ENCODE data around the gene GOLGA3. TPM values are rescaled to one million over a fixed set of nuclear protein-coding genes. Genes with fewer than 3 reads are reported as not detected.

The GOLGA3 gene
- total and polyA plus RNA-seq, 2 donors (not counting 1 experiment from before 2014, with no cell fraction given), result 32.7 to 66.0 TPM

GRCh38 chr12:132772606-132773005, 56.1 kb downstream of the GOLGA3 start:
- CTCF ChIA-PET, result interaction anchor here (0.7 to 1.1 kb wide), 5 partner anchors 9 to 132 kb away, joined by 3 to 8 read pairs (median 3); no protein-coding TSS in a partner anchor
- ATAC-seq (ENCODE audit: low read depth) (peak; percentile 68), DNase-seq (peak; percentile 85)
- peak overlapping the region; percentile 89 for H3K27ac Mint-ChIP-seq
- H3K36me3 ChIP-seq (replicated peaks in 1 of 2; ENCODE audit: control extremely low read depth in 1 of 2, control insufficient read depth in 1 of 2, extremely low read depth in 1 of 2, insufficient read depth in 2 of 2, low read length in 1 of 2), result peaks cover 7 to 40% of the 10 kb centered on the region in 2 experiments
- no peak overlapping the region for H2AFZ ChIP-seq (ENCODE audit: insufficient read depth, low read depth, low read length, poor library complexity, severe bottlenecking)
- TF ChIP-seq EZH2 (IDR thresholded peaks at IDR 0.05; ENCODE audit: borderline replicate concordance, insufficient read depth, low read depth, low read length, poor library complexity, severe bottlenecking) (no peak), CTCF (IDR thresholded peaks at IDR 0.05) (no peak)
- peaks cover 53% of the 10 kb centered on the region for H3K4me1 Mint-ChIP-seq
- H3K79me2 ChIP-seq (ENCODE audit: control insufficient read depth, insufficient read depth, low read length), result peaks cover 4% of the 10 kb centered on the region
- H3K9me3 Mint-ChIP-seq (ENCODE audit: insufficient read depth), result no peaks in the 10 kb centered on the region
- WGBS (ENCODE audit: insufficient coverage), result 15% methylated on average over 12 of the region's 14 CpGs
- intact Hi-C loops (cut with micrococcal nuclease), result loop anchor here (5.0 kb wide), 1 partner anchor 360 kb away; the partner anchor contains the start of genes ZNF10 and ZNF891
- H3K4me2 ChIP-seq (replicated peaks; ENCODE audit: low read depth, low read length, poor library complexity, severe bottlenecking), result peak overlapping the region; percentile 19
- peaks cover 4% of the 10 kb centered on the region for H4K20me1 ChIP-seq (ENCODE audit: control insufficient read depth, insufficient read depth, low read length, poor library complexity, severe bottlenecking)
- H3K27me3 ChIP-seq (replicated peaks in 1 of 4; ENCODE audit: control extremely low read depth in 1 of 4, control insufficient read depth in 3 of 4, insufficient read depth in 4 of 4, low read length in 3 of 4), result no peaks in the 10 kb centered on the region
- peak overlapping the region; percentile 74 to 89 for H3K27ac ChIP-seq (ENCODE audit: low read length in 2 of 2)
- POLR2A ChIA-PET, result interaction anchor here (0.5 to 1.4 kb wide), 7 partner anchors 10 to 408 kb away, joined by 3 to 17 read pairs (median 6); no protein-coding TSS in a partner anchor
- peaks cover 0 to 8% (median 0%) of the 10 kb centered on the region in 3 donors for H3K9me3 ChIP-seq (ENCODE audit: control extremely low read depth in 1 of 3, control insufficient read depth in 2 of 3, insufficient read depth in 1 of 3, low read length in 2 of 3)
- no peaks in the 10 kb centered on the region for H3K27me3 Mint-ChIP-seq
- H3K4me3 ChIP-seq (ENCODE audit: control extremely low read depth in 1 of 5, extremely low read depth in 1 of 5, insufficient read depth in 1 of 5, low read depth in 2 of 5, low read length in 4 of 5), result no peak overlapping the region
- H3K4me3 Mint-ChIP-seq, result peak overlapping the region; percentile 63
- H3K9ac ChIP-seq (ENCODE audit: low read length), result no peak overlapping the region
- peaks cover 57 to 64% of the 10 kb centered on the region in 2 donors for H3K4me1 ChIP-seq (ENCODE audit: control insufficient read depth in 2 of 2, insufficient read depth in 2 of 2, low read length in 2 of 2)

- peak; percentile 56 for ATAC-seq (ENCODE audit: low read depth)
- H3K4me1 ChIP-seq (ENCODE audit: control insufficient read depth in 2 of 2, insufficient read depth in 2 of 2, low read length in 2 of 2), result peaks cover 60 to 76% of the 10 kb centered on the region in 2 donors
- H3K9me3 ChIP-seq (ENCODE audit: control extremely low read depth in 1 of 3, control insufficient read depth in 2 of 3, insufficient read depth in 1 of 3, low read length in 2 of 3), result peaks cover 0 to 8% (median 0%) of the 10 kb centered on the region in 3 donors
- H3K4me3 ChIP-seq (ENCODE audit: control extremely low read depth in 1 of 5, extremely low read depth in 1 of 5, insufficient read depth in 1 of 5, low read depth in 2 of 5, low read length in 4 of 5), result peak overlapping the region in 4 of 5 experiments; percentile 7 to 31 (median 16)
- H3K36me3 ChIP-seq (replicated peaks in 1 of 2; ENCODE audit: control extremely low read depth in 1 of 2, control insufficient read depth in 1 of 2, extremely low read depth in 1 of 2, insufficient read depth in 2 of 2, low read length in 1 of 2), result peaks cover 7 to 27% of the 10 kb centered on the region in 2 experiments
- H3K9ac ChIP-seq (ENCODE audit: low read length), result peak overlapping the region; percentile 47
- peak; percentile 87 for DNase-seq
- H3K27ac ChIP-seq (ENCODE audit: low read length in 2 of 2), result peak overlapping the region; percentile 87 to 89
- ChIA-PET CTCF (no interaction called here), POLR2A (interaction anchor here (1.3 to 3.3 kb wide), 3 partner anchors 9 to 58 kb away, joined by 3 to 10 read pairs (median 10); partner anchors contain the start of gene GOLGA3)
- H3K27me3 ChIP-seq (replicated peaks in 1 of 4; ENCODE audit: control extremely low read depth in 1 of 4, control insufficient read depth in 3 of 4, insufficient read depth in 4 of 4, low read length in 3 of 4), result no peaks in the 10 kb centered on the region
- Mint-ChIP-seq H3K4me3 (peak overlapping the region; percentile 69), H3K4me1 (peaks cover 61% of the 10 kb centered on the region), H3K9me3 (ENCODE audit: insufficient read depth) (no peaks in the 10 kb centered on the region), H3K27ac (peak overlapping the region; percentile 88), H3K27me3 (no peaks in the 10 kb centered on the region)
- TF ChIP-seq EZH2 (IDR thresholded peaks at IDR 0.05; ENCODE audit: borderline replicate concordance, insufficient read depth, low read depth, low read length, poor library complexity, severe bottlenecking) (no peak), CTCF (IDR thresholded peaks at IDR 0.05) (no peak)
- 8% methylated on average over 12 of the region's 15 CpGs for WGBS (ENCODE audit: insufficient coverage)
- H4K20me1 ChIP-seq (ENCODE audit: control insufficient read depth, insufficient read depth, low read length, poor library complexity, severe bottlenecking), result peaks cover 4% of the 10 kb centered on the region
- intact Hi-C loops (cut with micrococcal nuclease), result loop anchor here (2.0 to 5.0 kb wide), 2 partner anchors 50 to 361 kb away; partner anchors contain the start of genes ZNF10 and ZNF891
- no peak overlapping the region for H2AFZ ChIP-seq (ENCODE audit: insufficient read depth, low read depth, low read length, poor library complexity, severe bottlenecking)
- peak overlapping the region; percentile 74 for H3K4me2 ChIP-seq (replicated peaks; ENCODE audit: low read depth, low read length, poor library complexity, severe bottlenecking)
- H3K79me2 ChIP-seq (ENCODE audit: control insufficient read depth, insufficient read depth, low read length), result peaks cover 4% of the 10 kb centered on the region
Measured at GRCh38 chr12:132771126-132771838, 57.4 kb downstream of the GOLGA3 start.

All from B cell (primary cell).